Measurements from ENCODE around the gene KLF16. TPM values are rescaled to one million over a fixed set of nuclear protein-coding genes. Genes with fewer than 3 reads are reported as not detected.
A peak's percentile ranks its signal among the peaks of the same experiment; 100 is the strongest.

KLF16 gene
- total RNA-seq, 5 donors from 2014 or later (not counting 1 experiment from before 2014, with no cell fraction given), result 29.8 to 61.4 (median 32.7) TPM

GRCh38 chr19:1839658-1840540, 23.5 kb downstream of the KLF16 start:
- Mint-ChIP-seq H3K27me3 (no peaks in the 10 kb centered on the region), H3K27ac (peak overlapping the region in 1 of 2 donors; percentile 44), H3K9me3 (no peaks in the 10 kb centered on the region), H3K4me3 (no peak overlapping the region), H3K36me3 (no peaks in the 10 kb centered on the region), H3K4me1 (peaks cover 39 to 60% (median 59%) of the 10 kb centered on the region in 3 donors)
- ChIA-PET CTCF (interaction anchor here in 1 of 2 donors (0.7 kb wide), 1 partner anchor 163 kb away, joined by 3 read pairs; no protein-coding TSS in a partner anchor), POLR2A (no interaction called here)
- Histone ChIP-seq H3K36me3 (ENCODE audit: control insufficient read depth in 2 of 2, extremely low read depth in 1 of 2, insufficient read depth in 1 of 2, low read length in 1 of 2) (peaks cover 6 to 14% of the 10 kb centered on the region in 2 donors), H3K4me3 (ENCODE audit: control insufficient read depth in 1 of 2, extremely low read depth in 1 of 2, low read length in 1 of 2) (no peak overlapping the region), H3K27ac (ENCODE audit: low read length) (no peak overlapping the region), H3K9me3 (no peaks in the 10 kb centered on the region), H3K27me3 (replicated peaks in 1 of 2; ENCODE audit: control insufficient read depth in 2 of 2, extremely low read depth in 1 of 2, insufficient read depth in 2 of 2, low read length in 1 of 2) (no peaks in the 10 kb centered on the region), H3K4me1 (ENCODE audit: control insufficient read depth in 1 of 2, extremely low read depth in 1 of 2, insufficient read depth in 2 of 2, low read length in 2 of 2) (peaks cover 0 to 75% of the 10 kb centered on the region in 2 experiments)
- DNase-seq (no peak), ATAC-seq (replicated peaks in 1 of 4) (no peak)
- WGBS (ENCODE audit: insufficient coverage), result 80% methylated on average over 11 of the region's 25 CpGs

GRCh38 chr19:1837625-1838105, 25.7 kb downstream of the KLF16 start:
- Mint-ChIP-seq H3K27ac (no peak overlapping the region), H3K9me3 (no peaks in the 10 kb centered on the region), H3K27me3 (no peaks in the 10 kb centered on the region), H3K4me1 (peaks cover 39 to 53% (median 43%) of the 10 kb centered on the region in 3 donors), H3K4me3 (no peak overlapping the region), H3K36me3 (no peaks in the 10 kb centered on the region)
- 44% methylated on average over 15 of the region's 23 CpGs for WGBS (ENCODE audit: insufficient coverage)
- ATAC-seq (replicated peaks in 1 of 4), result peak; percentile 39 to 66 (median 56)
- no peaks in the 10 kb centered on the region for H3K27me3 ChIP-seq (replicated peaks in 1 of 2; ENCODE audit: control insufficient read depth in 2 of 2, extremely low read depth in 1 of 2, insufficient read depth in 2 of 2, low read length in 1 of 2)
- H3K9me3 ChIP-seq, result no peaks in the 10 kb centered on the region
- H3K4me3 ChIP-seq (ENCODE audit: control insufficient read depth in 1 of 2, extremely low read depth in 1 of 2, low read length in 1 of 2), result no peak overlapping the region
- ChIA-PET CTCF (interaction anchor here in 1 of 2 donors (0.5 kb wide), 1 partner anchor 181 kb away, joined by 3 read pairs; no protein-coding TSS in a partner anchor), POLR2A (interaction anchor here in 1 of 2 donors (0.6 to 0.7 kb wide), 2 partner anchors 638 to 762 kb away, joined by 3 to 7 read pairs; no protein-coding TSS in a partner anchor)
- H3K27ac ChIP-seq (ENCODE audit: low read length), result no peak overlapping the region
- peaks cover 7 to 11% of the 10 kb centered on the region in 2 donors for H3K36me3 ChIP-seq (ENCODE audit: control insufficient read depth in 2 of 2, extremely low read depth in 1 of 2, insufficient read depth in 1 of 2, low read length in 1 of 2)
- peaks cover 0 to 61% of the 10 kb centered on the region in 2 experiments for H3K4me1 ChIP-seq (ENCODE audit: control insufficient read depth in 1 of 2, extremely low read depth in 1 of 2, insufficient read depth in 2 of 2, low read length in 2 of 2)
- DNase-seq, result peak in 26 of 35 experiments; percentile 29 to 71 (median 52)

- H3K4me1 ChIP-seq (ENCODE audit: control insufficient read depth in 1 of 2, extremely low read depth in 1 of 2, insufficient read depth in 2 of 2, low read length in 2 of 2), result peaks cover 0 to 56% of the 10 kb centered on the region in 2 experiments
- Mint-ChIP-seq H3K27ac (no peak overlapping the region), H3K4me1 (peaks cover 35 to 49% (median 38%) of the 10 kb centered on the region in 3 donors), H3K9me3 (no peaks in the 10 kb centered on the region), H3K36me3 (no peaks in the 10 kb centered on the region), H3K27me3 (no peaks in the 10 kb centered on the region), H3K4me3 (no peak overlapping the region)
- H3K27me3 ChIP-seq (replicated peaks in 1 of 2; ENCODE audit: control insufficient read depth in 2 of 2, extremely low read depth in 1 of 2, insufficient read depth in 2 of 2, low read length in 1 of 2), result no peaks in the 10 kb centered on the region
- no peak overlapping the region for H3K4me3 ChIP-seq (ENCODE audit: control insufficient read depth in 1 of 2, extremely low read depth in 1 of 2, low read length in 1 of 2)
- DNase-seq (no peak), ATAC-seq (replicated peaks in 1 of 4) (peak in 1 of 4 experiments; percentile 5)
- POLR2A ChIA-PET, result interaction anchor here in 1 of 2 donors (0.6 kb wide), 1 partner anchor 763 kb away, joined by 3 read pairs; no protein-coding TSS in a partner anchor
- no peak overlapping the region for H3K27ac ChIP-seq (ENCODE audit: low read length)
- no peaks in the 10 kb centered on the region for H3K9me3 ChIP-seq
- WGBS (ENCODE audit: insufficient coverage), result 85% methylated on average over 11 of the region's 11 CpGs
- H3K36me3 ChIP-seq (ENCODE audit: control insufficient read depth in 2 of 2, extremely low read depth in 1 of 2, insufficient read depth in 1 of 2, low read length in 1 of 2), result peaks cover 7 to 11% of the 10 kb centered on the region in 2 donors
- CTCF ChIA-PET, result interaction anchor here in 1 of 2 donors (0.5 to 0.6 kb wide), 2 partner anchors 181 to 297 kb away, joined by 3 to 10 read pairs; no protein-coding TSS in a partner anchor
These were observed 26.2 kb downstream of the KLF16 start for GRCh38 chr19:1837222-1837565.

- no peak overlapping the region for H3K27ac ChIP-seq (ENCODE audit: low read length)
- H3K27me3 Mint-ChIP-seq, result no peaks in the 10 kb centered on the region
- peaks cover 0 to 52% of the 10 kb centered on the region in 2 experiments for H3K4me1 ChIP-seq (ENCODE audit: control insufficient read depth in 1 of 2, extremely low read depth in 1 of 2, insufficient read depth in 2 of 2, low read length in 2 of 2)
- 98% methylated on average over 22 of the region's 31 CpGs for WGBS (ENCODE audit: insufficient coverage)
- H3K27me3 ChIP-seq (replicated peaks in 1 of 2; ENCODE audit: control insufficient read depth in 2 of 2, extremely low read depth in 1 of 2, insufficient read depth in 2 of 2, low read length in 1 of 2), result no peaks in the 10 kb centered on the region
- ChIA-PET CTCF (interaction anchor here in 1 of 2 donors (0.6 to 0.7 kb wide), 3 partner anchors 8 to 424 kb away, joined by 8 to 10 read pairs (median 9); no protein-coding TSS in a partner anchor), POLR2A (no interaction called here)
- no peak for DNase-seq
- H3K4me3 ChIP-seq (ENCODE audit: control insufficient read depth in 1 of 2, extremely low read depth in 1 of 2, low read length in 1 of 2), result no peak overlapping the region
- no peak for ATAC-seq (replicated peaks in 1 of 4)
- H3K4me3 Mint-ChIP-seq, result no peak overlapping the region
- H3K4me1 Mint-ChIP-seq, result peaks cover 29 to 43% (median 32%) of the 10 kb centered on the region in 3 donors
- H3K36me3 Mint-ChIP-seq, result no peaks in the 10 kb centered on the region
- H3K9me3 ChIP-seq, result no peaks in the 10 kb centered on the region
- no peak overlapping the region for H3K27ac Mint-ChIP-seq
- no peaks in the 10 kb centered on the region for H3K9me3 Mint-ChIP-seq
- H3K36me3 ChIP-seq (ENCODE audit: control insufficient read depth in 2 of 2, extremely low read depth in 1 of 2, insufficient read depth in 1 of 2, low read length in 1 of 2), result peaks cover 7 to 11% of the 10 kb centered on the region in 2 donors
These were observed 26.7 kb downstream of the KLF16 start for GRCh38 chr19:1836458-1837221.

GRCh38 chr19:1833540-1833939, 29.8 kb downstream of the KLF16 start:
- no peak for ATAC-seq (replicated peaks in 1 of 4)

More at GRCh38 chr19:1833540-1833939, 29.8 kb downstream of the KLF16 start:
- Mint-ChIP-seq H3K9me3 (no peaks in the 10 kb centered on the region), H3K27ac (no peak overlapping the region), H3K4me3 (no peak overlapping the region), H3K4me1 (peaks cover 14 to 20% (median 14%) of the 10 kb centered on the region in 3 donors), H3K36me3 (no peaks in the 10 kb centered on the region), H3K27me3 (no peaks in the 10 kb centered on the region)
- H3K27ac ChIP-seq (ENCODE audit: low read length), result no peak overlapping the region
- no peak for DNase-seq
- H3K4me3 ChIP-seq (ENCODE audit: control insufficient read depth in 1 of 2, extremely low read depth in 1 of 2, low read length in 1 of 2), result no peak overlapping the region
- peaks cover 7 to 18% of the 10 kb centered on the region in 2 donors for H3K36me3 ChIP-seq (ENCODE audit: control insufficient read depth in 2 of 2, extremely low read depth in 1 of 2, insufficient read depth in 1 of 2, low read length in 1 of 2)
- peaks cover 0 to 35% of the 10 kb centered on the region in 2 experiments for H3K4me1 ChIP-seq (ENCODE audit: control insufficient read depth in 1 of 2, extremely low read depth in 1 of 2, insufficient read depth in 2 of 2, low read length in 2 of 2)
- 96% methylated on average over 12 of the region's 15 CpGs for WGBS (ENCODE audit: insufficient coverage)
- H3K9me3 ChIP-seq, result no peaks in the 10 kb centered on the region
- no peaks in the 10 kb centered on the region for H3K27me3 ChIP-seq (replicated peaks in 1 of 2; ENCODE audit: control insufficient read depth in 2 of 2, extremely low read depth in 1 of 2, insufficient read depth in 2 of 2, low read length in 1 of 2)
- ChIA-PET CTCF (interaction anchor here in 1 of 2 donors (1.1 kb wide), 1 partner anchor 10 kb away, joined by 4 read pairs; no protein-coding TSS in a partner anchor), POLR2A (no interaction called here)
